Measurements from ENCODE around the gene CFAP126. TPM values are rescaled to one million over a fixed set of nuclear protein-coding genes. Genes with fewer than 3 reads are reported as not detected.
"Not testable (repeated sequence)": the region's sequence is repeated elsewhere in the genome, so short reads cannot be mapped to it uniquely, and the experiment has no call there.

Gene CFAP126
- total RNA-seq, 1 experiment from 2014 or later = 1.5 TPM

DNA sequence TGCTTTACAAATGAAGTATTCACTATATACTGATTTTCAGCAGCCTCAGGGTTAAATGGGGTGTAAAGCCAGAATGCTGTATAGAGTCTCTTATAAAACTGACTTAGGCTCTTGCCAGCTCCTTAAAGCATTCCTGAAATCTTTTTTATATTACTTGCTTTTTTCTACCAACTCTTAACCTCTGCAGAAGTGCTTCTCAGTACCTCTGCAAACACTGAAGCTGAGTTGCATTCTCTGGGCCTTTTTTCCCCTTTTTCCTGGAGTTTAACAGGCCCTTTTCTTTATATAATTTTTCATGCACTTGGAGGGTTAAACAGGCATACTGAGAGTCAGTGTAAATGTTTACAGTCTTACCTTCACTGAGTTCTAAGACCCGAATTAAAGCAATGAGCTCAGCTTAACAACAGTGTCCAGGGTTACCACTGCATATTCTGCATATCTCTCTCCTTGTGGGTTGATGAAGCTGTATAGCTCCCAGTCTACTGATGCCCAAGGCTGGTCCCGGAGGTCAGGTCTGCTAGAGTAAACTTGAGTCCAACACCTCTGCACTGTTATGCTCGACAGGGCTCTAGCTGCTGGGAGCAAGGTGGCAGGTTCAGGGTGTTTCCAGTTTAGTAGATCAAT is 40.9 kb upstream of the CFAP126 start:
- Histone ChIP-seq H3K36me3 (ENCODE audit: low read depth) (no peaks in the 10 kb centered on the region), H3K9me2 (ENCODE audit: insufficient read depth) (no peaks in the 10 kb centered on the region), H2AFZ (no peak overlapping the region), H3K4me3 (no peak overlapping the region), H3K4me1 (replicated peaks; ENCODE audit: insufficient read depth) (no peaks in the 10 kb centered on the region), H3K9me3 (ENCODE audit: insufficient read depth, low read depth) (no peaks in the 10 kb centered on the region; the same call in 1 of the 2 replicates), H4K20me1 (ENCODE audit: insufficient read depth) (no peaks in the 10 kb centered on the region), H3K27ac (no peak overlapping the region), H3K27me3 (ENCODE audit: insufficient read depth, low read depth) (no peaks in the 10 kb centered on the region), H3K79me2 (ENCODE audit: low read depth) (no peaks in the 10 kb centered on the region), H3K4me2 (no peak overlapping the region), H3F3A (ENCODE audit: insufficient read depth, low read depth) (no peaks in the 10 kb centered on the region)
- TF ChIP-seq CTCF (conservative IDR thresholded peaks at IDR 0.05) (no peak), EZH2 (IDR thresholded peaks at IDR 0.05; ENCODE audit: low read depth) (no peak)
- intact Hi-C loops (cut with micrococcal nuclease; ENCODE audit: unreplicated experiment) = no loop called here
- DNase-seq = no peak
- ChIA-PET CTCF (interaction anchor here (0.7 kb wide), 1 partner anchor 728 kb away, joined by 3 read pairs; no protein-coding TSS in a partner anchor), POLR2A (ENCODE audit: unreplicated experiment) (interaction anchor here (0.6 kb wide), 1 partner anchor 10 kb away, joined by 3 read pairs; no protein-coding TSS in a partner anchor)
- no TSS peak for BruUV-seq (replicated peaks)

- TF ChIP-seq CTCF (conservative IDR thresholded peaks at IDR 0.05) = no peak
- TF ChIP-seq EZH2 (IDR thresholded peaks at IDR 0.05; ENCODE audit: low read depth) = no peak
- Histone ChIP-seq H3K9me2 (ENCODE audit: insufficient read depth) (no peaks in the 10 kb centered on the region), H3K4me2 (no peak overlapping the region), H3F3A (ENCODE audit: insufficient read depth, low read depth) (no peaks in the 10 kb centered on the region), H3K9me3 (ENCODE audit: insufficient read depth, low read depth) (no peaks in the 10 kb centered on the region; the same call in 1 of the 2 replicates), H3K4me3 (no peak overlapping the region), H3K4me1 (replicated peaks; ENCODE audit: insufficient read depth) (peaks cover 3% of the 10 kb centered on the region; the same call in 1 of the 2 replicates), H4K20me1 (ENCODE audit: insufficient read depth) (no peaks in the 10 kb centered on the region), H3K36me3 (ENCODE audit: low read depth) (no peaks in the 10 kb centered on the region), H3K27me3 (ENCODE audit: insufficient read depth, low read depth) (no peaks in the 10 kb centered on the region), H3K27ac (no peak overlapping the region), H3K79me2 (ENCODE audit: low read depth) (no peaks in the 10 kb centered on the region), H2AFZ (no peak overlapping the region)
- CTCF ChIA-PET = interaction anchor here (0.7 kb wide), 1 partner anchor 727 kb away, joined by 3 read pairs; no protein-coding TSS in a partner anchor
- BruUV-seq (replicated peaks) = no TSS peak
- POLR2A ChIA-PET (ENCODE audit: unreplicated experiment) = no interaction called here
- no peak for DNase-seq
- intact Hi-C loops (cut with micrococcal nuclease; ENCODE audit: unreplicated experiment) = no loop called here
Observed at GRCh38 chr1:161407451-161407985, 39.8 kb upstream of the CFAP126 start.

DNA sequence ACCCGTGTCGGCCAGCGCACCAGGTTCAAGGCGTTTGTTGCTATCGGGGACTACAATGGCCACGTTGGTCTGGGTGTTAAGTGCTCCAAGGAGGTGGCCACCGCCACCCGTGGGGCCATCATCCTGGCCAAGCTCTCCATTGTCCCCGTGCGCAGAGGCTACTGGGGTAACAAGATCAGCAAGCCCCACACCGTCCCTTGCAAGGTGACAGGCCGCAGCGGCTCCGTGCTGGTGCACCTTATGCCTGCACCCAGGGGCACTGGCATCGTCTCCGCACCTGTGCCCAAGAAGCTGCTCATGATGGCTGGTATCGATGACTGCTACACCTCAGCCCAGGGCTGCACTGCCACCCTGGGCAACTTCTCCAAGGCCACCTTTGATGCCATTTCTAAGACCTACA is 38.9 kb upstream of the CFAP126 start:
- H3K9me2 ChIP-seq (ENCODE audit: insufficient read depth); H3K36me3 ChIP-seq (ENCODE audit: low read depth); H3K27ac ChIP-seq; H3K27me3 ChIP-seq (ENCODE audit: insufficient read depth, low read depth); intact Hi-C loops (cut with micrococcal nuclease; ENCODE audit: unreplicated experiment); H4K20me1 ChIP-seq (ENCODE audit: insufficient read depth); H3F3A ChIP-seq (ENCODE audit: insufficient read depth, low read depth); H3K4me2 ChIP-seq; H3K79me2 ChIP-seq (ENCODE audit: low read depth); H2AFZ ChIP-seq; POLR2A ChIA-PET (ENCODE audit: unreplicated experiment); CTCF ChIA-PET; H3K9me3 ChIP-seq (ENCODE audit: insufficient read depth, low read depth); BruUV-seq (replicated peaks); DNase-seq; H3K4me3 ChIP-seq: not testable (repeated sequence)
- H3K4me1 ChIP-seq (replicated peaks; ENCODE audit: insufficient read depth) = peaks cover 13% of the 10 kb centered on the region

Data from PC-9 (cell line).